ENCODE measurements around the gene CGGBP1.

CGGBP1 gene

GRCh38 chr3:88046766-88047165 lies 12.0 kb downstream of the CGGBP1 start:
- H2AK5ac ChIP-seq (ENCODE audit: low read depth, low read length): no peak overlapping the region
- no peak overlapping the region for H4K8ac ChIP-seq (ENCODE audit: low read depth, low read length)
- H3K4ac ChIP-seq (ENCODE audit: low read length): no peak overlapping the region
- no peak overlapping the region for H3K27ac ChIP-seq (replicated peaks; ENCODE audit: low read length)
- H2BK12ac ChIP-seq (ENCODE audit: low read length): no peak overlapping the region
- DNase-seq (ENCODE audit: low spot score): no peak
- no peak overlapping the region for H3K4me2 ChIP-seq (ENCODE audit: insufficient read depth, low read length, poor library complexity, severe bottlenecking)
- H3K18ac ChIP-seq (ENCODE audit: low read length): no peak overlapping the region
- H3K14ac ChIP-seq (ENCODE audit: low read length): no peak overlapping the region
- H2BK120ac ChIP-seq (ENCODE audit: low read depth, low read length): no peak overlapping the region
- H3K4me3 ChIP-seq (ENCODE audit: low read length in 2 of 2): no peak overlapping the region
- no peaks in the 10 kb centered on the region for H3K9me3 ChIP-seq (replicated peaks in 1 of 2; ENCODE audit: control insufficient read depth in 2 of 2, insufficient read depth in 1 of 2, low read depth in 1 of 2, low read length in 2 of 2)
- no peaks in the 10 kb centered on the region for H3K4me1 ChIP-seq (ENCODE audit: control insufficient read depth in 2 of 2, insufficient read depth in 1 of 2, low read depth in 1 of 2, low read length in 2 of 2)
- H4K91ac ChIP-seq (ENCODE audit: low read depth, low read length, poor library complexity): no peak overlapping the region
- H2BK5ac ChIP-seq (ENCODE audit: low read length): no peak overlapping the region
- H2AFZ ChIP-seq (ENCODE audit: low read length): no peak overlapping the region
- H3K36me3 ChIP-seq (replicated peaks in 1 of 2; ENCODE audit: control insufficient read depth in 2 of 2, insufficient read depth in 2 of 2, low read length in 2 of 2): no peaks in the 10 kb centered on the region
- H3K27me3 ChIP-seq (ENCODE audit: control insufficient read depth in 3 of 3, insufficient read depth in 3 of 3, low read depth in 1 of 3, low read length in 3 of 3): peaks cover 0 to 3% (median 0%) of the 10 kb centered on the region in 3 experiments
- no peaks in the 10 kb centered on the region for H3K79me1 ChIP-seq (ENCODE audit: low read depth, low read length)
- no peak overlapping the region for H3K23ac ChIP-seq (ENCODE audit: low read depth, low read length, poor library complexity)
- H3K9ac ChIP-seq (ENCODE audit: low read depth, low read length, poor library complexity): no peak overlapping the region
- H2BK15ac ChIP-seq (ENCODE audit: low read length): no peak overlapping the region
- no CpG with 5 or more reads among the region's 5 CpGs for WGBS, 2 donors (ENCODE audit: extremely low coverage in 2 of 2, insufficient read length in 2 of 2, insufficient replicate concordance in 1 of 2)

GRCh38 chr3:88044411-88044810 lies 14.4 kb downstream of the CGGBP1 start:
- Histone ChIP-seq H3K27me3 (ENCODE audit: control insufficient read depth in 3 of 3, insufficient read depth in 3 of 3, low read depth in 1 of 3, low read length in 3 of 3) (peaks cover 0 to 5% (median 0%) of the 10 kb centered on the region in 3 experiments), H3K27ac (replicated peaks; ENCODE audit: low read length) (no peak overlapping the region), H4K91ac (ENCODE audit: low read depth, low read length, poor library complexity) (no peak overlapping the region), H3K14ac (ENCODE audit: low read length) (no peak overlapping the region), H3K9me3 (replicated peaks in 1 of 2; ENCODE audit: control insufficient read depth in 2 of 2, insufficient read depth in 1 of 2, low read depth in 1 of 2, low read length in 2 of 2) (no peaks in the 10 kb centered on the region), H3K79me1 (ENCODE audit: low read depth, low read length) (no peaks in the 10 kb centered on the region), H2BK15ac (ENCODE audit: low read length) (no peak overlapping the region), H3K4me3 (ENCODE audit: low read length in 2 of 2) (no peak overlapping the region), H2BK120ac (ENCODE audit: low read depth, low read length) (no peak overlapping the region), H2BK12ac (ENCODE audit: low read length) (no peak overlapping the region), H3K36me3 (replicated peaks in 1 of 2; ENCODE audit: control insufficient read depth in 2 of 2, insufficient read depth in 2 of 2, low read length in 2 of 2) (no peaks in the 10 kb centered on the region), H3K4me2 (ENCODE audit: insufficient read depth, low read length, poor library complexity, severe bottlenecking) (no peak overlapping the region), H3K18ac (ENCODE audit: low read length) (no peak overlapping the region), H3K4ac (ENCODE audit: low read length) (no peak overlapping the region), H2AK5ac (ENCODE audit: low read depth, low read length) (no peak overlapping the region), H3K23ac (ENCODE audit: low read depth, low read length, poor library complexity) (no peak overlapping the region), H3K4me1 (ENCODE audit: control insufficient read depth in 2 of 2, insufficient read depth in 1 of 2, low read depth in 1 of 2, low read length in 2 of 2) (no peaks in the 10 kb centered on the region), H4K8ac (ENCODE audit: low read depth, low read length) (no peak overlapping the region), H2AFZ (ENCODE audit: low read length) (no peak overlapping the region), H3K9ac (ENCODE audit: low read depth, low read length, poor library complexity) (no peak overlapping the region), H2BK5ac (ENCODE audit: low read length) (no peak overlapping the region)
- 100% methylated on average over 1 of the region's 1 CpG for WGBS, 2 donors (ENCODE audit: extremely low coverage in 2 of 2, insufficient read length in 2 of 2, insufficient replicate concordance in 1 of 2)
- DNase-seq (ENCODE audit: low spot score): no peak

GRCh38 chr3:88041005-88041404 lies 17.8 kb downstream of the CGGBP1 start:
- no peak overlapping the region for H3K9ac ChIP-seq (ENCODE audit: low read depth, low read length, poor library complexity)
- DNase-seq (ENCODE audit: low spot score): no peak
- H3K9me3 ChIP-seq (replicated peaks in 1 of 2; ENCODE audit: control insufficient read depth in 2 of 2, insufficient read depth in 1 of 2, low read depth in 1 of 2, low read length in 2 of 2): no peaks in the 10 kb centered on the region
- no peak overlapping the region for H2BK5ac ChIP-seq (ENCODE audit: low read length)
- no peak overlapping the region for H3K18ac ChIP-seq (ENCODE audit: low read length)
- no CpG with 5 or more reads among the region's 3 CpGs for WGBS, 2 donors (ENCODE audit: extremely low coverage in 2 of 2, insufficient read length in 2 of 2, insufficient replicate concordance in 1 of 2)
- peaks cover 0 to 9% (median 0%) of the 10 kb centered on the region in 3 experiments for H3K27me3 ChIP-seq (ENCODE audit: control insufficient read depth in 3 of 3, insufficient read depth in 3 of 3, low read depth in 1 of 3, low read length in 3 of 3)
- no peaks in the 10 kb centered on the region for H3K79me1 ChIP-seq (ENCODE audit: low read depth, low read length)
- no peak overlapping the region for H2AFZ ChIP-seq (ENCODE audit: low read length)
- no peak overlapping the region for H4K8ac ChIP-seq (ENCODE audit: low read depth, low read length)
- no peaks in the 10 kb centered on the region for H3K4me1 ChIP-seq (ENCODE audit: control insufficient read depth in 2 of 2, insufficient read depth in 1 of 2, low read depth in 1 of 2, low read length in 2 of 2)
- no peak overlapping the region for H3K27ac ChIP-seq (replicated peaks; ENCODE audit: low read length)
- no peaks in the 10 kb centered on the region for H3K36me3 ChIP-seq (replicated peaks in 1 of 2; ENCODE audit: control insufficient read depth in 2 of 2, insufficient read depth in 2 of 2, low read length in 2 of 2)
- no peak overlapping the region for H3K4me3 ChIP-seq (ENCODE audit: low read length in 2 of 2)
- H2BK15ac ChIP-seq (ENCODE audit: low read length): no peak overlapping the region
- H2BK120ac ChIP-seq (ENCODE audit: low read depth, low read length): no peak overlapping the region
- no peak overlapping the region for H2BK12ac ChIP-seq (ENCODE audit: low read length)
- H3K14ac ChIP-seq (ENCODE audit: low read length): no peak overlapping the region
- H3K23ac ChIP-seq (ENCODE audit: low read depth, low read length, poor library complexity): no peak overlapping the region
- H3K4ac ChIP-seq (ENCODE audit: low read length): no peak overlapping the region
- H2AK5ac ChIP-seq (ENCODE audit: low read depth, low read length): no peak overlapping the region
- no peak overlapping the region for H3K4me2 ChIP-seq (ENCODE audit: insufficient read depth, low read length, poor library complexity, severe bottlenecking)
- H4K91ac ChIP-seq (ENCODE audit: low read depth, low read length, poor library complexity): no peak overlapping the region

GRCh38 chr3:88040529-88040928 lies 18.3 kb downstream of the CGGBP1 start:
- Histone ChIP-seq H2AK5ac (ENCODE audit: low read depth, low read length) (no peak overlapping the region), H2AFZ (ENCODE audit: low read length) (no peak overlapping the region), H2BK12ac (ENCODE audit: low read length) (no peak overlapping the region), H3K4me2 (ENCODE audit: insufficient read depth, low read length, poor library complexity, severe bottlenecking) (no peak overlapping the region), H3K18ac (ENCODE audit: low read length) (no peak overlapping the region), H3K23ac (ENCODE audit: low read depth, low read length, poor library complexity) (no peak overlapping the region), H3K27me3 (ENCODE audit: control insufficient read depth in 3 of 3, insufficient read depth in 3 of 3, low read depth in 1 of 3, low read length in 3 of 3) (peaks cover 0 to 9% (median 0%) of the 10 kb centered on the region in 3 experiments), H2BK120ac (ENCODE audit: low read depth, low read length) (no peak overlapping the region), H3K79me1 (ENCODE audit: low read depth, low read length) (no peaks in the 10 kb centered on the region), H3K4ac (ENCODE audit: low read length) (no peak overlapping the region), H3K4me1 (ENCODE audit: control insufficient read depth in 2 of 2, insufficient read depth in 1 of 2, low read depth in 1 of 2, low read length in 2 of 2) (no peaks in the 10 kb centered on the region), H3K36me3 (replicated peaks in 1 of 2; ENCODE audit: control insufficient read depth in 2 of 2, insufficient read depth in 2 of 2, low read length in 2 of 2) (no peaks in the 10 kb centered on the region), H4K91ac (ENCODE audit: low read depth, low read length, poor library complexity) (no peak overlapping the region), H3K14ac (ENCODE audit: low read length) (no peak overlapping the region), H3K4me3 (ENCODE audit: low read length in 2 of 2) (no peak overlapping the region), H2BK5ac (ENCODE audit: low read length) (no peak overlapping the region), H3K9me3 (replicated peaks in 1 of 2; ENCODE audit: control insufficient read depth in 2 of 2, insufficient read depth in 1 of 2, low read depth in 1 of 2, low read length in 2 of 2) (no peaks in the 10 kb centered on the region), H3K27ac (replicated peaks; ENCODE audit: low read length) (no peak overlapping the region), H4K8ac (ENCODE audit: low read depth, low read length) (no peak overlapping the region), H3K9ac (ENCODE audit: low read depth, low read length, poor library complexity) (no peak overlapping the region), H2BK15ac (ENCODE audit: low read length) (no peak overlapping the region)
- no CpG with 5 or more reads among the region's 4 CpGs for WGBS, 2 donors (ENCODE audit: extremely low coverage in 2 of 2, insufficient read length in 2 of 2, insufficient replicate concordance in 1 of 2)
- no peak for DNase-seq (ENCODE audit: low spot score)
